ENCODE data around the gene MIF4GD.
"Not testable (repeated sequence)": the region's sequence is repeated elsewhere in the genome, so short reads cannot be mapped to it uniquely, and the experiment has no call there.

Gene MIF4GD

DNA sequence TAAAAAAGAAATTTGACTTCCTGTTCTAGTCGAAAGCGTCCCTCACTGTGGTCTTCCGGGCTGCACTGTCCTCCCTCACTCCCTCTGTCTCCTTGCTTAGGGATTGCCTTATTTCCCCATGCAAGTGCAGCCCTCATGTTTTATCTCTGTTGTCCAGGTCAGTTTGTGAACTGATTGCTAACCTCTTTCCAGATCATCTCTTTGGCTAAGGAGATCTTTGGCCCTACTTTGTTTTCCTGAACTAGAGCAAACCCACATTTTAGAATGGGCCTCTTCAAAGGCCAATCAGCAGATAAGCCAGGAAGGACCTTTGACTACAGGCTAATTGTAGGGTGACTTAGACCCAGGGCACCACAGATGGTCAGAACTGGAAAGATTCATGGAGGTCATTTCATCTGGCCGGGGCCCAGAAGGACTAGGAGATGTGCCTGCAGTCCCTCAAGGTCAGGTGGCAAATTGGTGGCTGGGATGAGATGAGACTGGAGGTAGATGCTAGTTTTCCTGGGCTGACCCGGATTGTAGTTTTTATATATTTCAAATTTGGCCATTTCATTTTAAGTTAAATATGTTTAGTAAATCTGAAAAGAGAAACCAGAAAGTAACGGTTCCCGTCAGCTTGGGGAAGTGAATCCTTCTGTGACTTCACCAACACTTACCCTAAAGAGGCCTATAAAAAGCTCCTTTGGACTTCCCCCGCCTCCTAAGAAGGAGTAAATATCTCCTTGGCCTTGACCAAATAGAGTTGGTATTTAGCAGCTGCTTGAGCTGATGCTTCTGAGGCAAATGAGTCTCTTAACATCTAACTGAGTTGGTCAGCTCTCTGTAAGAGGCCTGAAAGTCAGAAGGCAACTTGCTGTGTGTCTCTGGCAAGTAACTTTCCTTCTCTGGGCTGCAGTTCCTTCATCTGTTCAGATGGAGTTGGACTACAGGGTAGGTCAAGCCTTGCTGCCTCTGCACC is 24.4 kb upstream of the MIF4GD start:
- no peaks in the 10 kb centered on the region for H3K27me3 Mint-ChIP-seq
- H3K9me3 Mint-ChIP-seq = no peaks in the 10 kb centered on the region
- H3K27ac Mint-ChIP-seq = peak overlapping the region; percentile 94
- H3K4me3 Mint-ChIP-seq = peak overlapping the region; percentile 33
- ATAC-seq = peak; percentile 86
- peaks cover 49% of the 10 kb centered on the region for H3K4me1 Mint-ChIP-seq
- H3K36me3 Mint-ChIP-seq (ENCODE audit: low read depth) = peaks cover 3% of the 10 kb centered on the region
- peak; percentile 40 for DNase-seq

DNA sequence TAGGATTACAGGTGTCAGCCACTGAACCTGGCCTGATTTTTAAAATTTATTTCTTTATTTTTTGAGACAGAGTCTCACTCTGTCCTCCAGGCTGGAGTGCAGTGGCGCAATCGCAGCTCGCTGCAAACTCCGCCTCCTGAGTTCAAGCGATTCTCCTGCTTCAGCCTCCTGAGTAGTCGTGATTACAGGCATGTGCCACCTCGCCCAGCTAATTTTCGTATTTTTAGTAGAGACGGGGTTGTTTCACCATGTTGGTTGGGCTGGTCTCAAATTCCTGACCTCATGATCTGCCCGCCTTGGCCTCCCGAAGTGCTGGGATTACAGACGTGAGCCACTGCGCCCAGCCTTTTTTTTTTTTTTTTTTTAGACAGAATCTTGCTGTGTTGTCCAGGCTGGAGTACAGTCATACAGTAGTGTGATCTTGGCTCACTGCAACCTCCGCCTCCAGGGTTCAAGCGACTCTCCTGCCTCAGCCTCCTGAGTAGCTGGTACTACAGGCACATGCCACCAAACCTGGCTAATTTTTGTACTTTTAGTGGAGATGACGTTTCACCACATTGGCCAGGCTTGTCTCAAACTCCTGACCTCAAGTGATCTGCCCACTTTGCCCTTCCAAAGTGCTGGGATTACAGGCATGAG is 21.9 kb upstream of the MIF4GD start:
- not testable (repeated sequence) for DNase-seq; H3K36me3 Mint-ChIP-seq (ENCODE audit: low read depth); H3K9me3 Mint-ChIP-seq; H3K27ac Mint-ChIP-seq; H3K4me3 Mint-ChIP-seq; H3K27me3 Mint-ChIP-seq; ATAC-seq
- peaks cover 60% of the 10 kb centered on the region for H3K4me1 Mint-ChIP-seq

DNA sequence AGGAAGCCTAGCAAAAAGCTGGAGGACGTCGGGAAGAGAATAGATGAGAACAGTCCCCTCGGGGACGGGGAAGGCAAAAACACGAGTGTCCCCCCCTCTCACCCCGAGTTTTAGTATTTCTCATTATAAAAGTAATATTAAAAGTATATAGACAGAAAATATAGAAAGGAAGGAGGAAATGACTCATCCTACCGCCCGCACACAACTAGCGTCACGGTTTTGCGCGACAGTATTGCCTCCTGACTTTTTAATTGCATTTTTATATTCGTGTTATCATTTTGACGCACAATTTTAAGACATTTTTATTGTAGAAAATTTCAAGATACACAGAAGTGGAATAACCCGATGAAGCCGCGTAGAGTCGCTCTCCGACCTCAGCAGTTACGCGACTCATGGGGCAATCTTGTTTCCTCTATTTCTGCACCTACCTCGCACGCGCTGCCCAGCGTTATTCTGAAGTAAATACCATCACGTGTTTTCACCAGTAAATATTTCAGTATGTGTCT is 18.9 kb upstream of the MIF4GD start:
- peaks cover 25% of the 10 kb centered on the region for H3K36me3 Mint-ChIP-seq (ENCODE audit: low read depth)
- peaks cover 1% of the 10 kb centered on the region for H3K27me3 Mint-ChIP-seq
- H3K4me1 Mint-ChIP-seq = peaks cover 44% of the 10 kb centered on the region
- DNase-seq (peak; percentile 69), ATAC-seq (peak; percentile 5)
- peak overlapping the region; percentile 100 for H3K27ac Mint-ChIP-seq
- H3K4me3 Mint-ChIP-seq = peak overlapping the region; percentile 95
- H3K9me3 Mint-ChIP-seq = no peaks in the 10 kb centered on the region

- Mint-ChIP-seq H3K27ac (peak within 1 kb of the TSS; percentile 100), H3K4me3 (peak within 1 kb of the TSS; percentile 95), H3K27me3 (peaks cover 1% of the 10 kb centered on the region), H3K9me3 (no peaks in the 10 kb centered on the region), H3K4me1 (peaks cover 39% of the 10 kb centered on the region), H3K36me3 (ENCODE audit: low read depth) (peaks cover 26% of the 10 kb centered on the region)
- peak; percentile 95 for ATAC-seq
- DNase-seq = peak; percentile 95
Observed at GRCh38 chr17:75289115-75289831, 18.2 kb upstream of the MIF4GD start, which contains the start of gene SLC25A19. Gene SLC25A19, minus strand, starts transcription at chr17:75289433. Its CDS starts 2,669 bp downstream, at chr17:75286764.

DNA sequence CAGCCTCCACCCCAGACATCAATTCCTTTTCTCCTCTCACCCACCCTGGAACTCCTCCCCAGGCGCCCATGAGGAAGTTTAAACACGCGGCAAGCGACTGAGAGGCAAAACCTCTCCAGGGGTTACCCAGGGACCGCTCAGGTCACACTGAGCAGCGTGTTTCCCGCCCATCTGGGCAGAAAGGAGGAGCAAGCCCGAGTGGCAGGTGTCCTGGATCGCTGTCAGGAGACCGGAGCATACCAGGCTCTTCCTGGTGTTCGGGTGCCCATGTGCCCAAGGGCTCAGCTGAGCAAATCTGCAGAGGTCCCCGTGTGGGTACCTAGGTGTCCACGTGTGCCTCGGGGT is 17.7 kb upstream of the MIF4GD start:
- DNase-seq = peak; percentile 56

GRCh38 chr17:75288359-75288758 is 17.3 kb upstream of the MIF4GD start:
- DNase-seq (no peak), ATAC-seq (no peak)
- peaks cover 32% of the 10 kb centered on the region for H3K36me3 Mint-ChIP-seq (ENCODE audit: low read depth)
- H3K4me3 Mint-ChIP-seq = peak overlapping the region; percentile 95
- peak overlapping the region; percentile 100 for H3K27ac Mint-ChIP-seq
- peaks cover 1% of the 10 kb centered on the region for H3K27me3 Mint-ChIP-seq
- peaks cover 37% of the 10 kb centered on the region for H3K4me1 Mint-ChIP-seq
- H3K9me3 Mint-ChIP-seq = no peaks in the 10 kb centered on the region

More for the DNA sequence above, 17.7 kb upstream of the MIF4GD start:
- Mint-ChIP-seq H3K9me3 (no peaks in the 10 kb centered on the region), H3K4me1 (peaks cover 37% of the 10 kb centered on the region), H3K4me3 (peak overlapping the region; percentile 95), H3K27me3 (peaks cover 1% of the 10 kb centered on the region), H3K27ac (peak overlapping the region; percentile 100), H3K36me3 (ENCODE audit: low read depth) (peaks cover 28% of the 10 kb centered on the region)
- ATAC-seq = peak; percentile 21

DNA sequence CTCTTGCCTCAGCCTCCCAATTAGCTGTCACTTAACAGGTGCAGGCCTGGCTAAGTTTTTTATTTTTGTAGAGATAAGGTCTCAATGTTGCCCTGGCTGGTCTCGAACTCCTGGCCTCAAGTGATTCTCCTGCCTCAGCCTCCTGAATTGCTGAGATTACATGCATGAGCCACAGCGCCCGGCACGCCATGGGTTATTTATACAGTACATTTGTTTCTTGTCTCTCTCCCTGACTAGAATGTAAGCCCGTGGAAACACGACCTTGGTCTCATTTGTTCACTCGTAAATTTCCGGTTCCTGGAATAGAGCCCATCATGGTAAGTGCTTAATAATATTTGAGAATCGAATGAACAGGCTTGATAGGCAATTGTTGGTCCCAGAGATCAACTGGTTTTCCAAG is 16.2 kb upstream of the MIF4GD start:
- ATAC-seq (no peak), DNase-seq (no peak)
- Mint-ChIP-seq H3K27ac (peak overlapping the region; percentile 52), H3K4me1 (peaks cover 37% of the 10 kb centered on the region), H3K36me3 (ENCODE audit: low read depth) (peaks cover 34% of the 10 kb centered on the region), H3K27me3 (peaks cover 1% of the 10 kb centered on the region), H3K9me3 (no peaks in the 10 kb centered on the region), H3K4me3 (peak overlapping the region; percentile 95)

GRCh38 chr17:75285123-75285522 is 14.1 kb upstream of the MIF4GD start:
- Mint-ChIP-seq H3K36me3 (ENCODE audit: low read depth) (peaks cover 45% of the 10 kb centered on the region), H3K27ac (no peak overlapping the region), H3K27me3 (peaks cover 1% of the 10 kb centered on the region), H3K9me3 (no peaks in the 10 kb centered on the region), H3K4me3 (no peak overlapping the region), H3K4me1 (peaks cover 27% of the 10 kb centered on the region)
- DNase-seq (no peak), ATAC-seq (no peak)

DNA sequence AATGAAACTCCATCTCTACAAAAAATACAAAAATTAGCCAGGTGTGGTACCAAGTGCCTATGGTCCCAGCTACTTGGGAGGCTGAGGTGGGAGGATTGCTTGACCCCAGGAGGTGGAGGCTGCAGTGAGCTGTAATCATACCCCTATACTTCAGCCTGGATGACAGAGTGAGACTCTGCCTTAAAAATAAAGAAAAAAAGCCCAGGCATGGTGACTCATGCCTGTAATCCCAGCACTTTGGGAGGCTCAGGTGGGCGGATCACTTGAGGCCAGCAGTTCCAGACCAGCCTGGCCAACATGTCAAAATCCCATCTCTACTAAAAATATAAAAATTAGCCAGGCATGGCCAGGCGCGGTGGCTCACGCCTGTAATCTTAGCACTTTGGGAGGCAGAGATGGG is 9.2 kb upstream of the MIF4GD start:
- peaks cover 30% of the 10 kb centered on the region for H3K36me3 Mint-ChIP-seq (ENCODE audit: low read depth)
- H3K4me3 Mint-ChIP-seq, H3K4me1 Mint-ChIP-seq, H3K9me3 Mint-ChIP-seq, ATAC-seq, H3K27me3 Mint-ChIP-seq, DNase-seq, H3K27ac Mint-ChIP-seq: not testable (repeated sequence)

- H3K27ac Mint-ChIP-seq = no peak overlapping the region
- H3K4me1 Mint-ChIP-seq = peaks cover 8% of the 10 kb centered on the region
- DNase-seq = no peak
- no peaks in the 10 kb centered on the region for H3K9me3 Mint-ChIP-seq
- no peak for ATAC-seq
- H3K27me3 Mint-ChIP-seq = no peaks in the 10 kb centered on the region
- H3K4me3 Mint-ChIP-seq = no peak overlapping the region
- peaks cover 31% of the 10 kb centered on the region for H3K36me3 Mint-ChIP-seq (ENCODE audit: low read depth)
Observed at GRCh38 chr17:75277664-75278071, 6.6 kb upstream of the MIF4GD start.

DNA sequence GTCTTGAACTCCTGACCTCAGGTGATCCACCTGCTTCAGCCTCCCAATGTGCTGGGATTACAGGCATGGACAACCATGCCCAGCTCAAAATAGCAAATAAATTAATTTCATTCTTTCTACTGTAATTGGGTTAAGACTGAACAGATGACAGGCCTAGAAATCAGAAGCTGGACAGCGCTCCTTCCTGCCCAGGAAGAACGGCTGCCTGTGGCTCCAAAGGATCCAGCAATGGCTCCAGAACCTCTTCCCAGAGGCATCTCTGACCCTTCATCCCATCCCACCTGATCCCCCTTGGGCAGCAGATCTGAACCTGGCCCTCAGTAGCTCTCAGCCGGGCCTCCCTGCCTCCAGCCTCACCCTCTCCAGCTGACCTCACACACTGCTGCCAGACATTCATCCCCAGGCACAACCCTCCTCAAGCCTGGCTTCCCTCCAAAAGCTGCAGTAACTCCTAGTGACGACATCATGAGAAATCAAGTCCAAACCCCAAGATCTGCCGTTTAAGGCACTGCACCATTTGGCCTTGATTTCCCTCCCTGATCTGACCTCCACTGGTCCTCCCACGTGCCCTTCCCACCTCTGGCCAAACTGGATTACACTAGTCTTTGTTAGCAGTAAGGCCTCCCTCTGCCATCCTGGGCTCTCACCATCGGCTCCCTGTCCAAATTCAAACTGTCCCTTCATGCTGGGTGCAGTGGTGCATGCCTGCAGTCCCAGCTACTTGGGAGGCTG is 3.1 kb upstream of the MIF4GD start:
- Mint-ChIP-seq H3K4me3 (no peak overlapping the region), H3K27me3 (no peaks in the 10 kb centered on the region), H3K27ac (no peak overlapping the region), H3K9me3 (no peaks in the 10 kb centered on the region), H3K4me1 (peaks cover 25% of the 10 kb centered on the region), H3K36me3 (ENCODE audit: low read depth) (peaks cover 23% of the 10 kb centered on the region)
- no peak for ATAC-seq
- DNase-seq = no peak

GRCh38 chr17:75272848-75273184 is 1.8 kb upstream of the MIF4GD start:
- peak overlapping the region; percentile 86 for H3K4me3 Mint-ChIP-seq
- ATAC-seq = no peak

DNA sequence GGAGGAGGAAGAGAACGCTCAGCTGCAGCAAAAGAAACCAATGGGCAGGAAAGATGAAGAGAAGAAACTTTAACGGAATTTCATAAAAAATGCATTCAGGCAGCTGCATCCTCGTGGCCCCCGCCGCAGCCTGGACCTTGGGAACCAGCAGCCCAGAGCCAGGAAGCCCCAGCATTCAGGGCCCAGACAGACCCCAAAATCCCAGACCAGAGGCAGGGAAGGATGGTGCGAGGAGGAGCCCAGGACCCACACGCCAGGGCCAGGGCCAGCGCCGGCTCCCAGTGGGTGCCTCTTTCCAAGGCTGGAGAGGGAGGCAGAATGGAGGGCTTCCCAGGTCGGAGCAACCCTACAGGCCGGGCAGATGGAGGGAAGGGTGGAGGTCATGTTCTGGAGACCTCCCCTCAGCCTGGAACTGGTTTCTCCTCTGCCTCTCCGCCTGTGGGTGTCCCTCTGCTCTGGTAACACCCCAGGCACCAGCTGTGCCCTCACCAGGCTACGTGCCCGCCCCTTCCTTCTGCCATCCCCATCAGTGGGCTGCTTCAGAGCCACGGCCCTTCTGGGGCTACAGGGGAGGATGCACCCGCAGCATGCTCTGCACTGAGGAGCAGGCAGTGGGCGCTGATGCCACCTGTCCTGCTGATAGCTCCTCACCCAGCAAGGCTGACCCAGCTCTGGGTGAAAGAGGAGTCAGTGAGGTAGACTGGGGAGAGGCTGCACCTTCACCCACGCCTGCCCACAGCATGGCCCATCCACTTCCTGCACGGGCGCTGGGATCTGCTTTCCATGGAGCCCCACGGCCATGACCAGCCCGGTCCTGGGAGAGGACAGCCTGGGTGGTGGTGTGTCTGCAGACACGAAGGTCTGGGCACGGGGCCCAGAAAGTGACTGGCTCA is 1.2 kb upstream of the MIF4GD start:
- H3K9me3 Mint-ChIP-seq = no peaks in the 10 kb centered on the region
- peaks cover 28% of the 10 kb centered on the region for H3K4me1 Mint-ChIP-seq
- H3K27ac Mint-ChIP-seq = peak overlapping the region; percentile 86
- ATAC-seq (peak; percentile 4), DNase-seq (no peak)
- no peaks in the 10 kb centered on the region for H3K27me3 Mint-ChIP-seq
- H3K4me3 Mint-ChIP-seq = peak overlapping the region; percentile 86
- H3K36me3 Mint-ChIP-seq (ENCODE audit: low read depth) = peaks cover 21% of the 10 kb centered on the region

More at GRCh38 chr17:75272848-75273184, 1.8 kb upstream of the MIF4GD start:
- Mint-ChIP-seq H3K36me3 (ENCODE audit: low read depth) (peaks cover 21% of the 10 kb centered on the region), H3K27ac (peak overlapping the region; percentile 67), H3K27me3 (no peaks in the 10 kb centered on the region), H3K9me3 (no peaks in the 10 kb centered on the region), H3K4me1 (peaks cover 28% of the 10 kb centered on the region)
- DNase-seq = no peak

Measured in activated naive CD8-positive, alpha-beta T cell treated with anti-CD3 and anti-CD28 coated beads, Interleukin-2, amount 50 U/mL, for 24 hours (primary cell).